Testis (tissue), 3 donors: ENCODE results near the gene FMNL2. TPM values are rescaled to one million over a fixed set of nuclear protein-coding genes. Genes with fewer than 3 reads are reported as not detected.

Experiments
- DNase-seq: peaks from one replicate; pipeline ENCODE4 v3.0.0-alpha.2; 2019
- H3K27ac ChIP-seq, 2 donors: fragments of 200-600 bp; sonication (generic); one replicate each; pipeline ENCODE4 v1.5.1; 2019
- H3K27me3 ChIP-seq: fragments of 200-600 bp; sonication (generic); one replicate; pipeline ENCODE4 v1.5.1; 2019
- H3K36me3 ChIP-seq: fragments of 200-600 bp; sonication (generic); one replicate; pipeline ENCODE4 v1.5.1; 2017; ENCODE audit warnings: low read depth; ENCODE audit errors: missing control alignments
- H3K4me1 ChIP-seq: fragments of 200-600 bp; sonication (generic); one replicate; pipeline ENCODE4 v1.5.1; 2019
- H3K4me3 ChIP-seq, 2 donors: fragments of 200-600 bp; sonication (generic); one replicate each; pipeline ENCODE4 v1.5.1; 2017 to 2019
- H3K9me3 ChIP-seq: fragments of 200-600 bp; sonication (generic); one replicate; pipeline ENCODE4 v1.5.1; 2017
- POLR2A ChIP-seq: fragments of 450-650 bp; IDR thresholded peaks from one replicate; pipeline ENCODE4 v1.6.1; 2017; ENCODE audit warnings: antibody characterized with exemption, mild to moderate bottlenecking, moderate library complexity
- WGBS, 2 donors: methylation state at CpG; one replicate each; pipeline ENCODE4 v1.1.5; 2018; 5-methylcytosine and 5-hydroxymethylcytosine counted together
- intact Hi-C: fragments of 100-400 bp; cut with DNase I; formaldehyde crosslinking; loops from one replicate; pipeline ENCODE4 v1.15.1; 2023; ENCODE audit warnings: low total_unique reads
- polyA plus RNA-seq: library from polyadenylated mRNA; stranded (reverse); fragments of 350-450 nt; fragmentation: Illumina TruSeq; extraction: RNeasy Lipid Tissue Mini Kit (QIAGEN cat#74804); gene quantifications from one replicate; pipeline ENCODE4 v1.2.3, GENCODE V29; 2014; ENCODE audit warnings: low read depth, low replicate concordance; ENCODE audit not compliant: insufficient read depth
- total RNA-seq, 2 donors: library from RNA; depleted of rRNA; stranded (reverse); fragments of >200 nt; gene quantifications; one replicate each; pipeline ENCODE4 v1.2.3, GENCODE V29; 2016
- TF ChIP-seq, protein P1 (sequence below), 3 experiments: fragments of 450-650 bp in 2 of 3; fragments of 200-600 bp in 1 of 3; sonication (generic) in 1 of 3; IDR thresholded peaks; one replicate each; pipeline ENCODE4 v1.5.1; 2016 to 2019; ENCODE audit warnings: antibody characterized with exemption in 3 of 3, mild to moderate bottlenecking in 2 of 3, moderate library complexity in 1 of 3

The FMNL2 gene
- total and polyA plus RNA-seq, 3 donors from 2014 or later, result 15.4 to 19.8 (median 16.8) TPM

DNA sequence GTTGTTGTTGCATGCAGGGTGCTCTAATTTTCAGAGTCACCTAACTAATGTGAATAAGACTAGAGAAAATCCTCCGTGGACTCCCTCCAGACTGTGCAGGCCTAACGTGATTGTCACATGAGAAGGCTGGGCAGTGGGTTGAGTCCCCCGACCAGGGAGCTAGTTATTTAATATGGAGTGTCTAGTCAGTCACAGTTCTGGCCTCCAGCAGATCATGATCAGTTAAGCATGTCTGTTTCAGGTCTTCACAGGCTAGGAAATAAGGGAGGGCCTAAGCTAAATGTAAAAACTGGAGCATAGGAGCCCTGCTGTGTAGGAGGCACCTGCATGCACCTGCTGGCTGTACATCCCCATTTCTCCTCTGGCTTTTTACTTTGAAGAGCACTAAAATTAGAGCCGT is 295.5 kb downstream of the FMNL2 start:
- H3K36me3 ChIP-seq, result no peaks in the 10 kb centered on the region
- H3K27ac ChIP-seq, result no peak overlapping the region
- H3K9me3 ChIP-seq, result no peaks in the 10 kb centered on the region
- H3K27me3 ChIP-seq, result no peaks in the 10 kb centered on the region
- peaks cover 3% of the 10 kb centered on the region for H3K4me1 ChIP-seq
- intact Hi-C loops, result no loop called here
- no peak for DNase-seq
- no peak for TF ChIP-seq POLR2A
- TF ChIP-seq, protein P1, sequence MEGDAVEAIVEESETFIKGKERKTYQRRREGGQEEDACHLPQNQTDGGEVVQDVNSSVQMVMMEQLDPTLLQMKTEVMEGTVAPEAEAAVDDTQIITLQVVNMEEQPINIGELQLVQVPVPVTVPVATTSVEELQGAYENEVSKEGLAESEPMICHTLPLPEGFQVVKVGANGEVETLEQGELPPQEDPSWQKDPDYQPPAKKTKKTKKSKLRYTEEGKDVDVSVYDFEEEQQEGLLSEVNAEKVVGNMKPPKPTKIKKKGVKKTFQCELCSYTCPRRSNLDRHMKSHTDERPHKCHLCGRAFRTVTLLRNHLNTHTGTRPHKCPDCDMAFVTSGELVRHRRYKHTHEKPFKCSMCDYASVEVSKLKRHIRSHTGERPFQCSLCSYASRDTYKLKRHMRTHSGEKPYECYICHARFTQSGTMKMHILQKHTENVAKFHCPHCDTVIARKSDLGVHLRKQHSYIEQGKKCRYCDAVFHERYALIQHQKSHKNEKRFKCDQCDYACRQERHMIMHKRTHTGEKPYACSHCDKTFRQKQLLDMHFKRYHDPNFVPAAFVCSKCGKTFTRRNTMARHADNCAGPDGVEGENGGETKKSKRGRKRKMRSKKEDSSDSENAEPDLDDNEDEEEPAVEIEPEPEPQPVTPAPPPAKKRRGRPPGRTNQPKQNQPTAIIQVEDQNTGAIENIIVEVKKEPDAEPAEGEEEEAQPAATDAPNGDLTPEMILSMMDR (IDR thresholded peaks at IDR 0.05), result no peak
- 85 to 88% methylated on average over 4 of the region's 4 CpGs for WGBS, 2 donors
- H3K4me3 ChIP-seq, result no peak overlapping the region

GRCh38 chr2:152632736-152633135 is 297.8 kb downstream of the FMNL2 start:
- Histone ChIP-seq H3K36me3 (no peaks in the 10 kb centered on the region), H3K27ac (no peak overlapping the region), H3K4me3 (no peak overlapping the region), H3K27me3 (no peaks in the 10 kb centered on the region), H3K4me1 (peaks cover 4% of the 10 kb centered on the region), H3K9me3 (no peaks in the 10 kb centered on the region)
- TF ChIP-seq, protein P1 (IDR thresholded peaks at IDR 0.05), result no peak
- TF ChIP-seq POLR2A, result no peak
- WGBS, 2 donors, result 87 to 92% methylated on average over 3 of the region's 3 CpGs
- intact Hi-C loops, result no loop called here
- no peak for DNase-seq

- 42% methylated on average over 5 of the region's 5 CpGs for WGBS, 2 donors
- H3K36me3 ChIP-seq, result no peaks in the 10 kb centered on the region
- no peaks in the 10 kb centered on the region for H3K9me3 ChIP-seq
- intact Hi-C loops, result loop anchor here (5.0 kb wide), 1 partner anchor 448 kb away; no protein-coding TSS in a partner anchor
- TF ChIP-seq, protein P1 (IDR thresholded peaks at IDR 0.05), result peak; percentile 75 to 91 (median 78)
- no peak for TF ChIP-seq POLR2A
- H3K27me3 ChIP-seq, result no peaks in the 10 kb centered on the region
- H3K27ac ChIP-seq, result no peak overlapping the region
- peak; percentile 66 for DNase-seq
- H3K4me3 ChIP-seq, result no peak overlapping the region
- H3K4me1 ChIP-seq, result peaks cover 4% of the 10 kb centered on the region
Observed at GRCh38 chr2:152635635-152636298, 300.8 kb downstream of the FMNL2 start.

- 59 to 89% methylated on average over 5 to 7 of the region's 7 CpGs for WGBS, 2 donors
- Histone ChIP-seq H3K4me3 (no peak overlapping the region), H3K4me1 (peaks cover 4% of the 10 kb centered on the region), H3K27me3 (no peaks in the 10 kb centered on the region), H3K27ac (no peak overlapping the region), H3K9me3 (no peaks in the 10 kb centered on the region), H3K36me3 (no peaks in the 10 kb centered on the region)
- DNase-seq, result no peak
- TF ChIP-seq, protein P1 (IDR thresholded peaks at IDR 0.05), result no peak
- TF ChIP-seq POLR2A, result no peak
- intact Hi-C loops, result loop anchor here (5.0 kb wide), 1 partner anchor 450 kb away; no protein-coding TSS in a partner anchor
Observed at GRCh38 chr2:152637251-152637650, 302.3 kb downstream of the FMNL2 start.

DNA sequence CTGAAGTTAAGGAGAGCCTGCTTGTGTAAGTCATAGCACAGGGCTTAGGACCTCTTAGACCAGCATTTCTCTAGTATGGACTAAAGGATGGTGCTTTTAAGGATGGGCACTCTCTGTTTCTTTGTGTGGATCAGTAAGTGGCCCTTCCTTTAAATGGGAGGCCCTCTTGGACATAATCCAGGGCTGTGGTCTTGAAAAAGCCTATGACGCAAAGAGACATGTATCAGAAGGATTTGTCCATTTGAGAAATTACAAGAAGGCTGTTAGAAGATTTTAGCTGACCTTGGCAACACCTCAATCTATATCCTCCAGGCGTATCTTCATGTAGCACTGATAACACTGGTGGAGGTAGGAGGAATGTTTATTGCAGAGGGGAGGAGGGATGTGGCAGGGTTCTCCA is 303.1 kb downstream of the FMNL2 start:
- peaks cover 4% of the 10 kb centered on the region for H3K4me1 ChIP-seq
- no peaks in the 10 kb centered on the region for H3K27me3 ChIP-seq
- intact Hi-C loops, result loop anchor here (5.0 kb wide), 1 partner anchor 451 kb away; no protein-coding TSS in a partner anchor
- H3K36me3 ChIP-seq, result no peaks in the 10 kb centered on the region
- TF ChIP-seq, protein P1 (IDR thresholded peaks at IDR 0.05), result no peak
- TF ChIP-seq POLR2A, result no peak
- no peaks in the 10 kb centered on the region for H3K9me3 ChIP-seq
- DNase-seq, result no peak
- no peak overlapping the region for H3K4me3 ChIP-seq
- H3K27ac ChIP-seq, result no peak overlapping the region
- WGBS, 2 donors, result 66 to 83% methylated on average over 2 of the region's 2 CpGs
